Lung (tissue), 12 donors: ENCODE data around the gene TEDC2. TPM values are rescaled to one million over a fixed set of nuclear protein-coding genes. Genes with fewer than 3 reads are reported as not detected.

Source experiments
- ATAC-seq: fragments of 200-7000 bp; cut with Tn5 transposase; one replicate; pipeline ENCODE4 v1.9.1; 2020; ENCODE audit warnings: moderate number of reproducible peaks; ENCODE audit not compliant: insufficient read depth, low FRiP score
- DNase-seq, 3 donors: peaks; one replicate each; pipeline ENCODE4 v3.0.0-alpha.2; 2013 to 2017
- H3K27ac ChIP-seq, 2 donors: one replicate each; pipeline ENCODE4 v1.5.1; 2013; ENCODE audit warnings: mild to moderate bottlenecking in 2 of 2, moderate library complexity in 2 of 2, control low read depth in 1 of 2, inconsistent platforms in 1 of 2, low read depth in 1 of 2, low read length in 1 of 2
- H3K27me3 ChIP-seq, 3 donors: one replicate each; pipeline ENCODE4 v1.5.1; 2013; ENCODE audit warnings: low read length in 2 of 3; ENCODE audit not compliant: control insufficient read depth in 3 of 3, insufficient read depth in 3 of 3
- H3K36me3 ChIP-seq, 4 donors: one replicate each; pipeline ENCODE4 v1.5.1; 2013; ENCODE audit warnings: low read length in 4 of 4, mild to moderate bottlenecking in 1 of 4, moderate library complexity in 1 of 4; ENCODE audit not compliant: control insufficient read depth in 4 of 4, insufficient read depth in 4 of 4
- H3K4me1 ChIP-seq, 5 donors: one replicate each; pipeline ENCODE4 v1.5.1; 2013; ENCODE audit warnings: low read length in 5 of 5, mild to moderate bottlenecking in 2 of 5, moderate library complexity in 1 of 5; ENCODE audit not compliant: control insufficient read depth in 5 of 5, insufficient read depth in 5 of 5
- H3K4me3 ChIP-seq: one replicate; pipeline ENCODE4 v1.5.1; 2013; ENCODE audit warnings: mild to moderate bottlenecking, control low read depth, moderate library complexity
- H3K9ac ChIP-seq, 2 donors: one replicate each; pipeline ENCODE4 v1.5.1; 2013; ENCODE audit warnings: low read length in 2 of 2, control low read depth in 1 of 2; ENCODE audit not compliant: insufficient read depth in 1 of 2
- H3K9me3 ChIP-seq, 4 donors: one replicate each; pipeline ENCODE4 v1.5.1; 2013; ENCODE audit warnings: low read length in 3 of 4, mild to moderate bottlenecking in 1 of 4, moderate library complexity in 1 of 4; ENCODE audit not compliant: control insufficient read depth in 4 of 4, insufficient read depth in 3 of 4
- CTCF ChIP-seq: IDR thresholded peaks from 2 replicates; pipeline ENCODE4 v1.5.1; 2012; ENCODE audit warnings: mild to moderate bottlenecking; ENCODE audit errors: control extremely low read depth, extremely low read depth
- WGBS, 2 donors: extraction: QIAGEN DNeasy Blood & Tissue Kit; methylation state at CpG; one replicate each; pipeline ENCODE4 v1.1.7; 2013; 5-methylcytosine and 5-hydroxymethylcytosine counted together
- polyA plus RNA-seq, 2 donors: library from polyadenylated mRNA; stranded (reverse); fragments of 200-250 nt; gene quantifications; one replicate each; pipeline ENCODE4 v1.2.1, GENCODE V29; 2013
- total RNA-seq, 2 donors: library from RNA; depleted of rRNA in 1 of 2; stranded (reverse); fragments of >200 nt in 1 of 2; gene quantifications; one replicate each; pipeline ENCODE4 v1.2.1, GENCODE V29; 2014 to 2021
- donor health status: control.
- donor health status: control.
- donor health status: Bipolar disorder and iron deficiency.
- donor health status: healthy.
- donor health status: DM: yes; HTN: yes; CAD: no.

TEDC2 gene
- total and polyA plus RNA-seq, 4 donors = 1.1 to 3.6 (median 2.2) TPM

- peak overlapping the region in 1 of 2 donors; percentile 26 for H3K27ac ChIP-seq
- TF ChIP-seq CTCF = no peak
- H3K4me3 ChIP-seq = no peak overlapping the region
- ATAC-seq (no peak), DNase-seq (no peak)
- H3K4me1 ChIP-seq = peaks cover 0 to 24% (median 8%) of the 10 kb centered on the region in 5 donors
- H3K27me3 ChIP-seq = no peaks in the 10 kb centered on the region
- H3K9me3 ChIP-seq = no peaks in the 10 kb centered on the region
- H3K9ac ChIP-seq = no peak overlapping the region
- H3K36me3 ChIP-seq = peaks cover 0 to 23% (median 14%) of the 10 kb centered on the region in 4 donors
- 72 to 96% methylated on average over 6 of the region's 6 CpGs for WGBS, 2 donors
Observed at GRCh38 chr16:2493605-2494004, 33.7 kb downstream of the TEDC2 start.

- no peak for TF ChIP-seq CTCF
- DNase-seq (peak; percentile 51 to 83 (median 57)), ATAC-seq (peak; percentile 14)
- no peaks in the 10 kb centered on the region for H3K9me3 ChIP-seq
- no peak overlapping the region for H3K27ac ChIP-seq
- no peak overlapping the region for H3K4me3 ChIP-seq
- H3K36me3 ChIP-seq = peaks cover 0 to 25% (median 15%) of the 10 kb centered on the region in 4 donors
- WGBS, 2 donors = 71 to 89% methylated on average over 5 of the region's 5 CpGs
- no peaks in the 10 kb centered on the region for H3K27me3 ChIP-seq
- peaks cover 0 to 27% (median 10%) of the 10 kb centered on the region in 5 donors for H3K4me1 ChIP-seq
- H3K9ac ChIP-seq = no peak overlapping the region
Observed at GRCh38 chr16:2494616-2495015, 34.7 kb downstream of the TEDC2 start.

GRCh38 chr16:2495041-2495440, 35.1 kb downstream of the TEDC2 start:
- 79 to 95% methylated on average over 5 of the region's 5 CpGs for WGBS, 2 donors
- peak overlapping the region in 1 of 2 donors; percentile 5 for H3K27ac ChIP-seq
- DNase-seq = no peak
- TF ChIP-seq CTCF = no peak
- peaks cover 0 to 25% (median 15%) of the 10 kb centered on the region in 4 donors for H3K36me3 ChIP-seq
- ATAC-seq = no peak
- peaks cover 0 to 27% (median 10%) of the 10 kb centered on the region in 5 donors for H3K4me1 ChIP-seq
- H3K9ac ChIP-seq = no peak overlapping the region
- no peaks in the 10 kb centered on the region for H3K9me3 ChIP-seq
- no peak overlapping the region for H3K4me3 ChIP-seq
- H3K27me3 ChIP-seq = no peaks in the 10 kb centered on the region
